HG03064 (cell line): ENCODE data around the gene JADE3.

ENCODE experiments used
- ATAC-seq: cut with Tn5 transposase; IDR thresholded peaks from one replicate; pipeline ENCODE4 v1.9.1; 2021; ENCODE audit warnings: low read depth; ENCODE audit not compliant: unreplicated experiment

Gene JADE3

DNA sequence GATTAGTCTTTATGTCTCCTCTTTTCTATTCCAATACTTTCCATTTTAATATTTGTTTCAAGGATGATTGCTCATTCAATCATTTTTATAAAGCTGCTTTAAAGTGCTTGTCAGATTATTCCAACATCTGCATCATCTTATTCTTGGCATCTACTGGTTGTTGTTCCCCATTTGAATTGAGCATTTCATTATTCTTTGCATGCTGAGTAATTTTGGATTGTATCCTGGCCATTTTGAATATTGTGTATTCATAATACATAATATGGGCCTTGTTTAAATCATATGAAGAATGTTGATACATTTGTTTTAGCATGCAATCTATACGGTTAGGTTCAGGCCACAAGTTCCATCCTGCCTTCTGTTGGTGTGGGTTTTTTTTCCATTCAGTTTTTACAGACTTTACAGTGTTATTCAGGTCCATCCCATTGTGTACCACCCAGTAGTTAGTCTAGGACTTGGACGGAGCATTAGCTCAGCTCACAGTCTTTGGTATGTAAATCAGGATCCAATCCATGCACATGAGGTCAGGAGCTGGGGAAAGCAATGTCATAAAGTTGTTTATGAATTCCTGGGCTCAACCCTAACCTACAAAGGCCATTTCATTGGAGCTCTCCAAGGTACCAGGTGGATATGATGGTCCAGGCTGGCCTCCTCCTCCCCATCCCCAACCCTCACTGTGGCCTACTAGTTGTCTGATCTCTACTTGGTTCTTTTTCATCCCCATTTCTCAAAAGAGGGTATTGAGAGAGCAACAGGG, 186.3 kb downstream of the JADE3 start:
- ATAC-seq: no peak

DNA sequence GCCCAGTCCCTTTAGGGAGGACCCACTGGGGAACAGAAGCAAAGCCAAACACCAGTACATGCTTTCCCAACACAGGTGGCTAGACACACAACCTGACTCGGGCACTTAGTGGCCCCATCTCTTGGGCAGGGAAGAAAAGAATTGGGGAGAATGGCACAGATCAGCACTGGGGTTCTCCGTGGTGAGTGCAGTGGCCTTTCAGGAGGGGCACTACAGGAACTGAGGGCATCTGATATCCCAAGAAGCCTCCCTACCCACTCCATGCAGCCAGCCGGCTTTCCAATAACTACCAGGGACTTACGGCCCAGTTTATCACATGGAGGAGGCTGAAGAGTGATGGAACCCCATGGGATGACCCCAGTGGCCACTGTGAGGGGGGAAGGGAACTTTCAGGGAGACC, 189.0 kb downstream of the JADE3 start:
- ATAC-seq: no peak
